Testis (tissue), 2 donors: Measurements from ENCODE around the gene ACO2.

Source experiments
- POLR2A ChIP-seq: fragments of 450-650 bp; IDR thresholded peaks from one replicate; pipeline ENCODE4 v1.6.1; 2017; ENCODE audit warnings: antibody characterized with exemption, mild to moderate bottlenecking, moderate library complexity
- TF ChIP-seq, protein P1 (sequence below), 3 experiments: fragments of 450-650 bp in 2 of 3; fragments of 200-600 bp in 1 of 3; sonication (generic) in 1 of 3; IDR thresholded peaks; one replicate each; pipeline ENCODE4 v1.5.1; 2016 to 2019; ENCODE audit warnings: antibody characterized with exemption in 3 of 3, mild to moderate bottlenecking in 2 of 3, moderate library complexity in 1 of 3

DNA sequence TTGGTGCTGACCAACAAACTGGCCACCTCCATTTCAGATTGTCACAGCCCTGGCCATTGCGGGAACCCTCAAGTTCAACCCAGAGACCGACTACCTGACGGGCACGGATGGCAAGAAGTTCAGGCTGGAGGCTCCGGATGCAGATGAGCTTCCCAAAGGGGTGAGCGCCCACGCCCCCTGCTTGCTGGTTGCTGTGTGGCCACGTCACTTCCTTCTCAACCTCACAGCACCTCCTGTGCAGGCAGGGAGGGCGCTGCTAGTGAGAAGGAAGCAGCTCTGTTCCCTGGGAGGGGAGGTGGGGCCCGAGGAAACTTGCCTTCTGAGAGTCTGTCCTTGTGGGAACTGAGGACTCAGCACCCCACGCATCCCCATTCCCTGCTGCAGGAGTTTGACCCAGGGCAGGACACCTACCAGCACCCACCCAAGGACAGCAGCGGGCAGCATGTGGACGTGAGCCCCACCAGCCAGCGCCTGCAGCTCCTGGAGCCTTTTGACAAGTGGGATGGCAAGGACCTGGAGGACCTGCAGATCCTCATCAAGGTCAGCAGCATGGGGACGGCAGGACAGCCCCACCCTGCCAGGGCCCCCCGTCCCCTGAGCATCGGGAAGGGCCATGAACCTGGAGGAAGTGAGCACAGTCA, 56.0 kb downstream of the ACO2 start:
- TF ChIP-seq, protein P1, sequence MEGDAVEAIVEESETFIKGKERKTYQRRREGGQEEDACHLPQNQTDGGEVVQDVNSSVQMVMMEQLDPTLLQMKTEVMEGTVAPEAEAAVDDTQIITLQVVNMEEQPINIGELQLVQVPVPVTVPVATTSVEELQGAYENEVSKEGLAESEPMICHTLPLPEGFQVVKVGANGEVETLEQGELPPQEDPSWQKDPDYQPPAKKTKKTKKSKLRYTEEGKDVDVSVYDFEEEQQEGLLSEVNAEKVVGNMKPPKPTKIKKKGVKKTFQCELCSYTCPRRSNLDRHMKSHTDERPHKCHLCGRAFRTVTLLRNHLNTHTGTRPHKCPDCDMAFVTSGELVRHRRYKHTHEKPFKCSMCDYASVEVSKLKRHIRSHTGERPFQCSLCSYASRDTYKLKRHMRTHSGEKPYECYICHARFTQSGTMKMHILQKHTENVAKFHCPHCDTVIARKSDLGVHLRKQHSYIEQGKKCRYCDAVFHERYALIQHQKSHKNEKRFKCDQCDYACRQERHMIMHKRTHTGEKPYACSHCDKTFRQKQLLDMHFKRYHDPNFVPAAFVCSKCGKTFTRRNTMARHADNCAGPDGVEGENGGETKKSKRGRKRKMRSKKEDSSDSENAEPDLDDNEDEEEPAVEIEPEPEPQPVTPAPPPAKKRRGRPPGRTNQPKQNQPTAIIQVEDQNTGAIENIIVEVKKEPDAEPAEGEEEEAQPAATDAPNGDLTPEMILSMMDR (IDR thresholded peaks at IDR 0.05): no peak
- no peak for TF ChIP-seq POLR2A
